ENCODE measurements around the gene CTSC.

DNA sequence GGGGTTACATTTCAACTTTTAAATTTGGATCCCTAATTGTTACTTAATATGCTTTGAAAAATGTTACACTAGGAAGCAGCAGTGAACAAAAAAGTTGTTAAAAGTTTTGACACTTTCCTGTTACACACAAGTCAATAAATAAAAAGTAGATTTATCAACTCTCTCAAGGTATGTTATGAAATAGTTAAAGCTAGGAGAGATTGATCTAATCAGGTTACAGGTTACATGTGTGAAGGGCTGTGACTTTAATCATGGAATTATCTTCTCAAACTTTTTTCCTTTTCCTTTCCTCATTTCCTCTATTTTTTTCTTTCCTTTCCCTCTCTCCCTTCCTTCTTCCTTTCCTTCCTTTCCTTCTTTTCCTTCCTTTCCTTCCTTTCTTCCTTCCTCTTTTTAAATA, 85.3 kb downstream of the CTSC start:
- TF ChIP-seq, protein P1, sequence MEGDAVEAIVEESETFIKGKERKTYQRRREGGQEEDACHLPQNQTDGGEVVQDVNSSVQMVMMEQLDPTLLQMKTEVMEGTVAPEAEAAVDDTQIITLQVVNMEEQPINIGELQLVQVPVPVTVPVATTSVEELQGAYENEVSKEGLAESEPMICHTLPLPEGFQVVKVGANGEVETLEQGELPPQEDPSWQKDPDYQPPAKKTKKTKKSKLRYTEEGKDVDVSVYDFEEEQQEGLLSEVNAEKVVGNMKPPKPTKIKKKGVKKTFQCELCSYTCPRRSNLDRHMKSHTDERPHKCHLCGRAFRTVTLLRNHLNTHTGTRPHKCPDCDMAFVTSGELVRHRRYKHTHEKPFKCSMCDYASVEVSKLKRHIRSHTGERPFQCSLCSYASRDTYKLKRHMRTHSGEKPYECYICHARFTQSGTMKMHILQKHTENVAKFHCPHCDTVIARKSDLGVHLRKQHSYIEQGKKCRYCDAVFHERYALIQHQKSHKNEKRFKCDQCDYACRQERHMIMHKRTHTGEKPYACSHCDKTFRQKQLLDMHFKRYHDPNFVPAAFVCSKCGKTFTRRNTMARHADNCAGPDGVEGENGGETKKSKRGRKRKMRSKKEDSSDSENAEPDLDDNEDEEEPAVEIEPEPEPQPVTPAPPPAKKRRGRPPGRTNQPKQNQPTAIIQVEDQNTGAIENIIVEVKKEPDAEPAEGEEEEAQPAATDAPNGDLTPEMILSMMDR (IDR thresholded peaks at IDR 0.05): no peak
- TF ChIP-seq POLR2AphosphoS5 (IDR thresholded peaks at IDR 0.05; ENCODE audit: low read depth, low read length) (no peak), TCF7L2 (IDR thresholded peaks at IDR 0.05; ENCODE audit: low read depth, low read length) (no peak)
- TF ChIP-seq, protein P2, sequence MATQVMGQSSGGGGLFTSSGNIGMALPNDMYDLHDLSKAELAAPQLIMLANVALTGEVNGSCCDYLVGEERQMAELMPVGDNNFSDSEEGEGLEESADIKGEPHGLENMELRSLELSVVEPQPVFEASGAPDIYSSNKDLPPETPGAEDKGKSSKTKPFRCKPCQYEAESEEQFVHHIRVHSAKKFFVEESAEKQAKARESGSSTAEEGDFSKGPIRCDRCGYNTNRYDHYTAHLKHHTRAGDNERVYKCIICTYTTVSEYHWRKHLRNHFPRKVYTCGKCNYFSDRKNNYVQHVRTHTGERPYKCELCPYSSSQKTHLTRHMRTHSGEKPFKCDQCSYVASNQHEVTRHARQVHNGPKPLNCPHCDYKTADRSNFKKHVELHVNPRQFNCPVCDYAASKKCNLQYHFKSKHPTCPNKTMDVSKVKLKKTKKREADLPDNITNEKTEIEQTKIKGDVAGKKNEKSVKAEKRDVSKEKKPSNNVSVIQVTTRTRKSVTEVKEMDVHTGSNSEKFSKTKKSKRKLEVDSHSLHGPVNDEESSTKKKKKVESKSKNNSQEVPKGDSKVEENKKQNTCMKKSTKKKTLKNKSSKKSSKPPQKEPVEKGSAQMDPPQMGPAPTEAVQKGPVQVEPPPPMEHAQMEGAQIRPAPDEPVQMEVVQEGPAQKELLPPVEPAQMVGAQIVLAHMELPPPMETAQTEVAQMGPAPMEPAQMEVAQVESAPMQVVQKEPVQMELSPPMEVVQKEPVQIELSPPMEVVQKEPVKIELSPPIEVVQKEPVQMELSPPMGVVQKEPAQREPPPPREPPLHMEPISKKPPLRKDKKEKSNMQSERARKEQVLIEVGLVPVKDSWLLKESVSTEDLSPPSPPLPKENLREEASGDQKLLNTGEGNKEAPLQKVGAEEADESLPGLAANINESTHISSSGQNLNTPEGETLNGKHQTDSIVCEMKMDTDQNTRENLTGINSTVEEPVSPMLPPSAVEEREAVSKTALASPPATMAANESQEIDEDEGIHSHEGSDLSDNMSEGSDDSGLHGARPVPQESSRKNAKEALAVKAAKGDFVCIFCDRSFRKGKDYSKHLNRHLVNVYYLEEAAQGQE (IDR thresholded peaks at IDR 0.05; ENCODE audit: insufficient read depth in 1 of 2, low read depth in 2 of 2, low read length in 1 of 2): no peak
